AG04450 (cell line): Measurements from ENCODE around the gene KCNMB1. TPM values are rescaled to one million over a fixed set of nuclear protein-coding genes. Genes with fewer than 3 reads are reported as not detected.
A peak's percentile ranks its signal among the peaks of the same experiment; 100 is the strongest.

Source experiments
- CTCF ChIA-PET: fragments of 300-600, 350-600 bp; formaldehyde crosslinking; extraction: SDS; loops from one replicate; lab custom pipeline; 2022; ENCODE audit warnings: antibody characterized with exemption, inconsistent platforms; lab: Charles Lee
- POLR2A ChIA-PET: fragments of 350-600 bp; formaldehyde crosslinking; extraction: SDS; loops from one replicate; lab custom pipeline; 2021; ENCODE audit warnings: antibody characterized with exemption, inconsistent platforms; lab: Yijun Ruan, JAX
- DNase-seq: peaks from one replicate; pipeline ENCODE4 v3.0.0-alpha.2; 2011; ENCODE audit warnings: low read depth, low spot score
- H3K27ac ChIP-seq: one replicate; pipeline ENCODE4 v1.5.1; 2012; ENCODE audit warnings: low read depth, low read length, control low read depth
- H3K27me3 ChIP-seq: one replicate; pipeline ENCODE4 v1.6.0; 2012; ENCODE audit warnings: low read length; ENCODE audit not compliant: control insufficient read depth, insufficient read depth
- H3K4me3 ChIP-seq: 2 replicates; pipeline ENCODE4 v1.5.1; 2011; ENCODE audit warnings: mild to moderate bottlenecking, low read depth, low read length, control low read depth
- H3K9me3 ChIP-seq: 2 replicates; pipeline ENCODE4 v1.5.1; 2012; ENCODE audit warnings: low read length; ENCODE audit not compliant: control insufficient read depth, insufficient read depth
- CTCF ChIP-seq: IDR thresholded peaks from 2 replicates; pipeline ENCODE4 v1.5.1; 2011; ENCODE audit warnings: low read depth, low read length, control low read depth, inconsistent platforms
- polyA plus RNA-seq: library from polyadenylated mRNA; depleted of rRNA; stranded (reverse); fragments of >200 nt; gene quantifications from 2 replicates; pipeline ENCODE4 v1.2.3, GENCODE V29; 2011

The KCNMB1 gene
- polyA plus RNA-seq, 1 experiment, result not detected

DNA sequence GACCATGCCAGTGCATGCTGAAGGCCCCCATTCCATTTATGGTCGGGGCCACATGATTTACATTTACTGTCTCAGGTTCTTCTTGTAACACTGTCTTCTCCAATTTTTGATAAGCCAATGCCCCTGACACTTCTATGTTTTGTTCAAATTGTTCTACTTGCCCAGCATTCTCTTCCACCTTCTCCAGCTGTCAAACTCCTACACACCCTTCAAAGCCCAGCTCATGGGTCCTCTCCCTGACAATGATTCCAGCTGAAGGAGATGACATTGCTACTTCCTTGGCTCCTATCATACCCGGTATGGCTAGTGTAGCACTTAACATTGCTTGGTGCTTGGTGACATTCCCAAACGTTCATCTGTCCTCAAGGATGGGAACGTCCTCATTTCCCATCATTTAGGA, 41.1 kb upstream of the KCNMB1 start:
- peaks cover 8% of the 10 kb centered on the region for H3K27me3 ChIP-seq
- DNase-seq, result no peak
- no peak overlapping the region for H3K27ac ChIP-seq
- no peaks in the 10 kb centered on the region for H3K9me3 ChIP-seq
- H3K4me3 ChIP-seq, result no peak overlapping the region
- TF ChIP-seq CTCF, result no peak
- ChIA-PET POLR2A (no interaction called here), CTCF (interaction anchor here (3.8 to 5.7 kb wide), 2 partner anchors 9 to 203 kb away, joined by 12 to 120 read pairs; no protein-coding TSS in a partner anchor)

DNA sequence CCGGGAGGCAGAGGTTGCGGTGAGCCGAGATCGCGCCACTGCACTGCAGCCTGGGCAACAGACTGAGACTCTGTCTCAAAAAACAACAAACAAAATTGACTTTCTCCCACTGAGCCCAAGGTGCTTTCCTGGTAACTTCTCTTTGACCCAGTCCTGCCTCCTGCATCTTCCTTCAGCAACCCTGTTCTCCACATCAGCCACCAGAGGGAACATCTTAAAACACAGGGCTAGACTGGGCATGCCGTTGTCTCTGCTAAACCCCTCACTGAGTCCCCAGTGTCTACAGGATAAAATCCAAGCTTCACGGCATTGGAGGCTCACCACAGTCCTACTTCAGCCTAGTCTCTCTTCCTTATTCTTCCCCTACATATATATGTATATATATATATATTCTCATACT, 39.8 kb upstream of the KCNMB1 start:
- ChIA-PET POLR2A (no interaction called here), CTCF (interaction anchor here (5.3 kb wide), 1 partner anchor 203 kb away, joined by 32 read pairs; no protein-coding TSS in a partner anchor)
- Histone ChIP-seq H3K27me3 (peaks cover 12% of the 10 kb centered on the region), H3K27ac (no peak overlapping the region), H3K4me3 (no peak overlapping the region), H3K9me3 (no peaks in the 10 kb centered on the region)
- DNase-seq, result no peak
- peak; percentile 36; the same call in 1 of the 2 replicates for TF ChIP-seq CTCF

- no peaks in the 10 kb centered on the region for H3K9me3 ChIP-seq
- ChIA-PET CTCF (interaction anchor here (0.8 to 5.3 kb wide), 6 partner anchors 12 to 328 kb away, joined by 3 to 32 read pairs (median 4); no protein-coding TSS in a partner anchor), POLR2A (no interaction called here)
- no peak for DNase-seq
- peaks cover 16% of the 10 kb centered on the region for H3K27me3 ChIP-seq
- no peak overlapping the region for H3K27ac ChIP-seq
- no peak for TF ChIP-seq CTCF
- no peak overlapping the region for H3K4me3 ChIP-seq
Observed at GRCh38 chr5:170427672-170428236, 38.6 kb upstream of the KCNMB1 start.

- peaks cover 14% of the 10 kb centered on the region for H3K27me3 ChIP-seq
- no peak for TF ChIP-seq CTCF
- H3K4me3 ChIP-seq, result no peak overlapping the region
- ChIA-PET POLR2A (no interaction called here), CTCF (interaction anchor here (1.0 to 5.3 kb wide), 5 partner anchors 8 to 206 kb away, joined by 3 to 32 read pairs (median 5); no protein-coding TSS in a partner anchor)
- no peak overlapping the region for H3K27ac ChIP-seq
- H3K9me3 ChIP-seq, result no peaks in the 10 kb centered on the region
- DNase-seq, result no peak
Observed at GRCh38 chr5:170426786-170427185, 37.6 kb upstream of the KCNMB1 start.

GRCh38 chr5:170426149-170426767, 37.1 kb upstream of the KCNMB1 start:
- no peaks in the 10 kb centered on the region for H3K9me3 ChIP-seq
- CTCF ChIA-PET, result interaction anchor here (0.6 to 5.3 kb wide), 5 partner anchors 9 to 206 kb away, joined by 3 to 32 read pairs (median 5); no protein-coding TSS in a partner anchor
- POLR2A ChIA-PET, result no interaction called here
- TF ChIP-seq CTCF, result no peak
- DNase-seq, result no peak
- H3K4me3 ChIP-seq, result no peak overlapping the region
- H3K27ac ChIP-seq, result no peak overlapping the region
- peaks cover 14% of the 10 kb centered on the region for H3K27me3 ChIP-seq
